Fibroblast of pulmonary artery (primary cell): ENCODE data around the gene DYNLT2.

ENCODE experiments used
- DNase-seq: peaks from one replicate; pipeline ENCODE4 v3.0.0-alpha.2; 2010; ENCODE audit warnings: low read depth
- H3K4me3 ChIP-seq: replicated peaks from 2 replicates; pipeline ENCODE4 v1.5.1; 2011; ENCODE audit warnings: low read depth, mild to moderate bottlenecking, control low read depth, low read length, moderate library complexity
- CTCF ChIP-seq: IDR thresholded peaks from 2 replicates; pipeline ENCODE4 v1.5.1; 2011; ENCODE audit warnings: mild to moderate bottlenecking, control low read depth, low read length, inconsistent platforms; ENCODE audit errors: missing control alignments

Gene DYNLT2

DNA sequence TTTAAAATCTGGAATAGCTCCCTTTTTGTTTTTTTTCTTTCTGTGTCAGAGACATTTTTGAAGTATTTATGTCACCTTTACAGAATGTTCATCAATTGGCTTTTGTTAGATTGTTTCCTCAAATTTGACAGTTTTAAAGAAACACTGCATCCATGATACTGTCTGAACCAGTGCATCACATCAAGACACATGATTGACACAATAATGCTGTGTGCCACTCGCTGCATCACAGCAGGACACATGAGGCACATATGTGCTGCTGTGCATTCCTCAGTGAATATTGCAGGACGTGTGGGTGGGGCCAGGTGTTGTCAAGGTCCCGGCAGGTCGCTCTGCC, 37.4 kb upstream of the DYNLT2 start:
- TF ChIP-seq CTCF: no peak
- DNase-seq: no peak
- no peak overlapping the region for H3K4me3 ChIP-seq

GRCh38 chr6:169787797-169788196, 36.4 kb upstream of the DYNLT2 start:
- no peak for TF ChIP-seq CTCF

GRCh38 chr6:169786349-169786748, 35.0 kb upstream of the DYNLT2 start:
- H3K4me3 ChIP-seq: no peak overlapping the region
- TF ChIP-seq CTCF: no peak
- no peak for DNase-seq

More at GRCh38 chr6:169787797-169788196, 36.4 kb upstream of the DYNLT2 start:
- no peak for DNase-seq
- no peak overlapping the region for H3K4me3 ChIP-seq

DNA sequence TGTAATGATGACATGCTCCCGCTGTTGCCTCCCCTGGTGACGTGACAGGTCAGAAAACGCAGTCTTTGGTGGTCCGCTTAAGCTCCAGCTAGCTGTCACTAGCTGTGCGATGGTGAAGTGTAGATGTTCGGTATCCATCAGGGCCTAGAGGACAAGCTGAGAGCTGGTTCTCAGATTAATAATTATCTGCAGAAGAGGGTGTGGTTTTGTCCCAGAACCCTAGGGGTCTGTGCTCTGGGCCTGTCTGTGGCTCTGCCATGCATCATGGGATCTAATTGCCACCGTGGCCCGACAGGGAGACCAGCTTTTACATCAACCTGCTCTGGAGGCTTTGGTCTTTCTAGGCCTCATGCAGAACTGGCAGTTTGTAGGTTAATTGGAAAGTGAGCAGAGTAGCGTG, 34.2 kb upstream of the DYNLT2 start:
- H3K4me3 ChIP-seq: no peak overlapping the region
- TF ChIP-seq CTCF: no peak
- no peak for DNase-seq

DNA sequence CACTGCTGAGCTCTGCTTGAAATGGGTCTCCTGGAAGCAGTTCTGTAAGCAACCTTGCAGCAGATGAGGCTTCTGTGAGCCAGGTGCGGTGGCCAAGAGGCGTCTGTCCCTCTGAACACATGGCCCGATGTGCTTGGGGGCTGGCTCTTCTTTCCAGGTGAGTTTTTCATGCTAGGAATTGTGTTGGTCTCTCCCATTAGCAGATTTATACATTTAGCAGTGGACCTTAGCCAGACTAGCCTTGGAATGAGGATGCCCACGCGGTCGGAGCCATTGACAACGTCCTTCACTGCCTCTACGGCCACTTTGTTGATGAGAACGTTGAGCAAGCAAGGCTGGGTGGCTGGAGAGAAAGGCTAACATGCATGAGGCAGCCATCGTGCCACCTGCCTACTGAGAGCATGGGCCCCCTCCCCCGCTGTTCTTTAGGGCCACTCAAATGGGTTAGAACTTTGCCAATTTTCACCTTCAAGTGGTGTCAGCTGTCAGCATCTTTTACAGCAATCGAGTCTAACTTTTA, 33.5 kb upstream of the DYNLT2 start:
- TF ChIP-seq CTCF: no peak
- DNase-seq: no peak

GRCh38 chr6:169783971-169784820, 32.8 kb upstream of the DYNLT2 start:
- no peak for DNase-seq
- H3K4me3 ChIP-seq: no peak overlapping the region
- TF ChIP-seq CTCF: no peak

More for the DNA sequence above, 33.5 kb upstream of the DYNLT2 start:
- no peak overlapping the region for H3K4me3 ChIP-seq

- H3K4me3 ChIP-seq: no peak overlapping the region
- no peak for DNase-seq
- TF ChIP-seq CTCF: no peak
These were observed 32.0 kb upstream of the DYNLT2 start for GRCh38 chr6:169783401-169783800.
